C1 segment of cervical spinal cord (tissue), 14 donors: Measurements from ENCODE around the gene MPP3.
"Not testable (repeated sequence)": the region's sequence is repeated elsewhere in the genome, so short reads cannot be mapped to it uniquely, and the experiment has no call there.

Experiments
- DNase-seq, 14 donors: peaks; one replicate each; lab custom pipeline; 2025; lab: John Stamatoyannopoulos, UW

MPP3 gene, protein sequence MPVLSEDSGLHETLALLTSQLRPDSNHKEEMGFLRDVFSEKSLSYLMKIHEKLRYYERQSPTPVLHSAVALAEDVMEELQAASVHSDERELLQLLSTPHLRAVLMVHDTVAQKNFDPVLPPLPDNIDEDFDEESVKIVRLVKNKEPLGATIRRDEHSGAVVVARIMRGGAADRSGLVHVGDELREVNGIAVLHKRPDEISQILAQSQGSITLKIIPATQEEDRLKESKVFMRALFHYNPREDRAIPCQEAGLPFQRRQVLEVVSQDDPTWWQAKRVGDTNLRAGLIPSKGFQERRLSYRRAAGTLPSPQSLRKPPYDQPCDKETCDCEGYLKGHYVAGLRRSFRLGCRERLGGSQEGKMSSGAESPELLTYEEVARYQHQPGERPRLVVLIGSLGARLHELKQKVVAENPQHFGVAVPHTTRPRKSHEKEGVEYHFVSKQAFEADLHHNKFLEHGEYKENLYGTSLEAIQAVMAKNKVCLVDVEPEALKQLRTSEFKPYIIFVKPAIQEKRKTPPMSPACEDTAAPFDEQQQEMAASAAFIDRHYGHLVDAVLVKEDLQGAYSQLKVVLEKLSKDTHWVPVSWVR

DNA sequence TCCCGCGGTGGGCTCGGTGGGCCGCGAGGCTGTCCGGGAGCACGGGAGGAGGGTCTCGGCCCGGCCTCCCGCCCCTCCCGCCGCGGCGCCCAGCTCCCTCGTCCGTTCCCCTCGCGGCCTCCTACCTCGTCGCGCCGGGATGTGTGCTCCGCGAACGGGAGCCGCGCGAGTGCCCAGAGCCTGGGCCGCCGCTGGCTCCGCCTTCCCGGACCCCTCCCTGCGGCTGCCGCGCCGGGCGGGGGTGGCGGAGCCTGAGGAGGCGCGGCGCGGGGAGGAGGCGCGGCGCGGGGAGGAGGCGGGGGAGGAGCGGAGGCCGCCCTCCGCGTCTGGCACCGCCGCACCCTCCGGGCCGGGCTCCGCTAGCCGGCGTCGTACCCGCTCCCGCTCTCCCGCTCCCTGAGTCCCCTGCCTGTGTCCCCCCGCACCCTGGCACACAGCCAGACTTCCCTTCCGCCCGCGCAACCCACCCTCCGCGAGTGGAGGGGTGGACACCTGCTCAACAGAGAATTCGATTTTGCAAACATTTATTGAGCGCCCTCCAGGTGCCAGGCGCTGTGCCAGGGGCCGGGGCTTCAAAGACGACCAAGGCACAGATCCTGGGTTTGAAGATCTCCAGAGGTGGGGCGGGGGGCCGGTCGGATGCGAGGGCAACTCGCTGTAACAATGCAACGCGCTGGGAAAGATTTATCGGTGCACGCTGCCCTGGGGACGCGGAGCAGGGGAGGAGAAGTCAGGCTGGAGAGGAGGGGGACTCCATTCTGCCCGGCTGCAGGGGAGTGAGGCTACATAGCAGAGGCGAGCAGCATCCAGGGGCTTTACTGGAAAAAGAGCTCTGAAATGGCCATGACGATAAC lies at the start of gene MPP3:
Gene MPP3, minus strand, starts transcription at position 171 of the 854 bp plus-strand sequence. CDS start 1,240 bp downstream, outside the sequence.
- peak in 6 of 14 donors; percentile 13 to 60 (median 31) for DNase-seq

GRCh38 chr17:43881758-43882505 lies 49.0 kb upstream of the MPP3 start:
- no peak for DNase-seq

- DNase-seq: no peak
Observed at GRCh38 chr17:43881181-43881580, 48.2 kb upstream of the MPP3 start.

DNA sequence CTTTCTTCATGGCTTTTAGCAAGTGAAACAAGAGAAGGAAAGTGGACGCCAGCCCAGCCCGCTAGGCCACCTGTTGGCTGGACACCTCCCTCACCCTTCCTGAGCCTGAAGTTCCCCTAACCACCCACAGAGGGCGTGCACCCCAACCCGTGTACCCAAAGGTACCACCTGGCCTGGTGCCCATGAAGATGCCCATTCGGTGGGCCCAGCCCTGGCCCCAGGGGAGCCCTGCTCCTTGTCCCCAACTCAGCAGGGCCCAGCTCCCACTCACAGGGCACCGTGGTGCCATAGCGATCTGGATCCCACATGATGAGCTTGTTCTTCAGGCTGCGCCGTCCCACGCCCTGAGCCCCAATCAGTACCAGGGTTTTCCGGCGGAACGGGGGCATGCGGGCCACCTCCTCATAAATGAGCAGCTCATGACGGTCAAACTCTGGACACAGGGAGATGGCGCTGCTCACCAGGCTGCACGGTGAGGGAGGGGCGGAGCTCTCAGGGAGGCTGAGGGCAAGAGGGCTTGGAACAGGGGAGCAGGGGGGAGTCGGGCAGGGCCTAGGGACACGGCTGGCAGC lies 47.6 kb upstream of the MPP3 start:
- DNase-seq: no peak

DNA sequence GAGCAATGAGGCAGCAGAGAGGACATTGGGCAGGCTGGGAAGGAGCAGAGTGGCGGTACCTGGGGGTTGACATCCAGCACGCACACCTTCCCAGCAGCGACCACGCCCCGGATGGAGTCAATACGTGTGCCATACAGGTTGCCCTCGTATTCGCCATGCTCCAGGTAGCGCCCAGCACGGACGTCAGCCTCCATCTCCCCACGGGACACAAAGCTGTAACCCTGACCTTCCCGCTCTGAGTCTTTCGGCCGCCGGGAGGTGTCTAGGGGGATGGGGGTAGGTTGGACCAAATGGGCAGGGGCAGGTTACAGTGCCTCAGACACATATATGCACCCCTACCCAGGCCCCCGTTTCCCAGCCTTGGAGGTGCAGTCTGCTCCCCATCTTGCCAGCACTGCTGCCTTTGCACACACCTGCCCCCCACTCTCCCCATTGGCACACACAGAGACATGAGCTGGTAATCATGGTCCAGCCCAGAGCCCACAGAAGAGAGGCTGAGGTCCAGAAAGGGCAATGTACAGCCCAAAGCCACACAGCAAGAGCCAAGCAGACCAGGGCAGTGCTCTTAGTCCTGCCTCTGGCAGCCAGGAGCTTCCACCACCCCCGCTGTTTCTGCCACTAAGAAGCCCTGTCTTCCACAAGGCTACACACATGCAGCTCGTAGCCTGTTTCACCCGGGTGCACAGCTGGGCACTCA lies 46.9 kb upstream of the MPP3 start:
- DNase-seq: no peak

DNA sequence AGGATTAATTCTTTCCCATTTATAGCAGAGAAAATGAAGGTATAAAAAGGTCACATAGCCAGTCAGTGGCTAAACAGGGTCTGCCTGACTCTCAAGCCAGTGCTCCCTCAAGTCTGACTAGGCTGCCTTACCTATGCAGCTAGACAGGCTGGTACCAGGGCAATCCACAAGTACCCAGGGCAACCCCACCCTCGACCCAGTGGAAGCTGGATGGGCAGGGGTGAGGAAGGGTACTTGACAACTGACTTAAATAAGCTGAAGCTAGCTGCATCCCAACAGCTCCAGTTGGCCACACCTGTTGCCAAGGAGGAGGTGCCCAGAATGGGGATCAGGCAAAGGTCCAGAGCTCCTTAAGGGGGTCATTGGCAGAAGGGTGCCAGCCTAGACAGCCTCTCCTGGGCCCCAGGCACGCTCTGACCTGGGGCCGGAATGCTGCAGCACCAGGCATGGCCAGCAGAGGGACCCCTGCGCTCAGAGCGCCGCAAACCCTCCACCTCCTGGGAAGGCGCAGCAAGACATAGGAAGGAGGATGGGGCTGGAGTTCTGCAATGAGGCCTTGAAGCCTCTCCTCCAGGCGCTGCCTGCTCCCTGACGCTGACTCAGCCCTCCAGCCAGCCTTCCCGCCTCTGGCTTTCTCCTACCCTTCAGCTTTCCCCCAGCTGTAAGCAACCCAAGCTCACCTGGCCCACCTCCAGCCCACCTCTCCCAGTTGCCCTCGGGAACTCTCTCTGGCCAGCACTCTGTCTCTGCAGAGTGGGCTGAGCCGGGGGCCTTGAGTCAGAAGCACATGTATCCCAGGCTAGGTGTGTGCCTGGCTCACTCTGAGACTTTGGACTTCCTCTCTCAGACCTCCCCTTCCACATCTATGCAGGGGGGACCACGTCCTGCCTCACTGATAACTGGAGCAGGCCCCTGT lies 45.6 kb upstream of the MPP3 start:
- peak in 12 of 14 donors; percentile 6 to 66 (median 34) for DNase-seq

- no peak for DNase-seq
Observed at GRCh38 chr17:43877451-43878155, 44.7 kb upstream of the MPP3 start.

DNA sequence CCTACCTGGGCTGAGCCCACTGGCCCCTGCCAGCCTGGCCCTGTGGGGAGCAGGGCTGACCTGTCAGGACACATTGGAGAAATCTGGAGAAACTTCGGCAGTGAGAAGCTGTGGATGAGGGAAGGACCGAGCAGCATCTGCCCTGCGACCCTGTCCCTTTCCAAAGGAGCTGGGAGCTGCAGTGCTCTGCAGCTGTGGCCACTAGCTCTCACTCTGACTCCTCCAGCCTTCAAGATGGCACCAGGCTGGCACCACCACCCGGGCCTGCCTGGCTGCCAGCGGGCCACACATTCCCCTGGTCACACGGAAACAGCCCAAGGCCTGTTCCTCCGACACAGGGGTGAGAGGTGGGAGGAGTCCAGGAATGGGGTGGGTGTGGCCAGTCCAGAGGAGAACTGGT lies 44.1 kb upstream of the MPP3 start:
- no peak for DNase-seq

GRCh38 chr17:43875476-43876147 lies 42.7 kb upstream of the MPP3 start:
- no peak for DNase-seq

- DNase-seq: no peak
Observed at GRCh38 chr17:43874293-43874692, 41.3 kb upstream of the MPP3 start.

DNA sequence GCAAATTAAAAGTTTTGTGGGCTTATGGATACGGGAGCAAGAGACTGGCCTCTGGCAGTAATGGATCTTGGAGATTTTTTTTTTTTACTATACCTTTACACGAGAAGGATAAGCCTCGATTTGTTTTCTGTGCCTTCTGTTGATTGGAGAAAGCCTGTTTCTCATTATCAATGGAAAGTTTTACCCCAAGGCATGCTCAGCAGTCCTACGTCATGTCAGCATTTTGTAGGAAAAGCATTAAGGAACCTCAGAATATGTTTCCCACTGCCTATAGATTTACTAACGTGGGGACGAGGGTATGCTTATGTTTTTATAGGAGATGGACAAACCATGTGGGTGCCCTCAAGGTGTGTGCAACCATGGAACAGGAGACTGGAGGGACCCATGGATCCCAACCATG lies 40.9 kb upstream of the MPP3 start:
- DNase-seq: no peak

GRCh38 chr17:43873091-43873490 lies 40.1 kb upstream of the MPP3 start:
- DNase-seq: no peak

DNA sequence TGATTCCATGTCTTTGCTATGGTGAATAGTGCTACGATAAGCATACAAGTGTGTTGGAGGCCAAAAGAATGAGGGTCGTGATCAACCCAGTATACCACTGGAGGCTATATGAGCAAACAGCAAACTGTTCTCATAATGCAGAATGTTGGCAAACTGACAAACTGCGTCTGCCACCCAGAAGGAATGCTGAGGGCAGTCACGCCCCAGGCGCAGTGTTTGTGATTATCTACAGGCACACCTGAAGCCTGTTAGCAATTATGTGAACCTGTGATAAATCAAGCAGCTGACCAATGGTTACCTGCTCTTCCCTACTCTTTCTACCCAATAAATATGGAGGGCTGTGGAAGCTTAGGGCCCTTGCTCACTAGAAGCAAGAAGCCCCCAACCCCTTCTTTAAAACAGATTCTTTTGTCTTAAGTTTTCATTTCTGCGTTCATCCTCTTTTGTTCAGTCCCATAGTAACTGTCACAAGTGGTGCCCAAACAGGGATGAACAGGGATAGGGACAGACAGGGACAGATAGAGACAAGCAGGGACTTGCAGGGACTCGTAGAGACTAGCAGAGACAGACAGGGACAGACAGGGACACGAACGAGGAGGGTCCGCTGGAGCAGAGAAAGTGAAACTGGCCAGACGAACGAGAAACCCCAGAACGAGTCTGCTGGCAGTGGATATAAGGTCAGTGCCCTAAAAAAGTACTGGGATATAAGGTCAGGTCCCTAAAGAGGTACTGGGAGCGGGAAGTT lies 39.2 kb upstream of the MPP3 start:
- DNase-seq: no peak

- not testable (repeated sequence) for DNase-seq
Observed at GRCh38 chr17:43869031-43869430, 36.1 kb upstream of the MPP3 start.

DNA sequence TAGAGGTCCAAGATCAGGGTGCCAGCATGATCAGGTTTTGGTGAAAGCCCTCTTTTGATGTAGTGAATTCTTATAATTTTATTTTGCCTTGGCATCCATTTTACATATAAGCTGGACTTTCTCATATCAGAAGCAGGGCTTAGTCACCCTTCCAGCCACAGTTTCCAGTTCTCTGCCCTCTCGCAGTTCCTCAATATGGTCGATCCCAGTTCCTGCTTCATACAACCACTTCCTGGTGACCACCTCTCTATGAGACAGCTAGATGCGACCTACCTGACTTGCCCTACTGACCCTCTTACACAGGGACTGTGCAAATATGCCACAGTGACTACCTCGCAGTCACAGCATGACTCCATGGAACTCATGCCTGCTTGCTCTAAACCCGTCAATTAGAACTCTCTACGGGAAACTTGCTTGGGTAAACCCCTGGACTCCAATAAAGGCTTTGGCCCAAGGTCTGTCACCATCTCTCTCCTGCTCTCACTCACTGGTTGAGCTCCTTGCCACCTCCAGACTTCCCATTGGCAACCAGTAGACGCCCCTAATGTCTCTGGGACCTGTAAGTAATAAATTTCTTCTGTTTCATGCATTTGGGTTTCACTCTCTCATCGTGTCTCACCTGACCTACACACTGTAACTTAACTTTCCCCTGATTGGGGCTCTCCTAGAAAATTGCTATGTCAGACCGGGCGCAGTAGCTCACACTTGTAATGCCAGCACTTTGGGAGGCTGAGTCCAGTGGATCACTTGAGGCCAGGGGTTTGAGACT lies 35.5 kb upstream of the MPP3 start:
- no peak for DNase-seq

GRCh38 chr17:43864161-43864984 lies 31.4 kb upstream of the MPP3 start:
- no peak for DNase-seq
